ENCODE measurements around the gene SLC24A4.

Gene SLC24A4

DNA sequence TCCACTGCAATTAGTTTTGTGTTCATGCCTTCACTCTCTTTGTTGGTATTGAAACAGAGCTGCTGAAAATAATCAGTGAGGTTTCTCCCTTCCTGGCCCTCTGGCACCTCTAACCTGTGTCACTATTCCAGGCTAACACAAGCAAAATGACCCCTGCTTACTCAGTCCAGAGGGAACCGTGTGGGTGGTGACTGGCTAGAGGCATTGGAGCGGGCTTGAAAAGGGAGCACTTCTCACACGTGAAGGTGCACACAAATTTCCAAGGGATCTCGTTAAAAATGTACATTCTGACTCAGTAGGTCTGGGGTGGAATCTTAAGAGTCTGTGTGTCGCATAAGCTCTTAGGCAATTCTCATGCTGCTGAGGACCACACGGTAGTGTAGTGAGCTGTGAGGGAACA lies 1.3 kb upstream of the SLC24A4 start:
- Histone ChIP-seq H3K27ac (ENCODE audit: extremely low read depth, low read depth, low read length) (no peak overlapping the region), H3K9me3 (ENCODE audit: control insufficient read depth, insufficient read depth, low read depth, low read length) (no peaks in the 10 kb centered on the region), H3K4me1 (ENCODE audit: control insufficient read depth, insufficient read depth, low read length) (no peaks in the 10 kb centered on the region), H3K4me3 (ENCODE audit: low read depth, low read length) (no peak overlapping the region), H3K36me3 (ENCODE audit: control insufficient read depth in 2 of 2, insufficient read depth in 1 of 2, low read length in 2 of 2) (no peaks in the 10 kb centered on the region)
- ChIA-PET CTCF (interaction anchor here (0.6 to 0.7 kb wide), 3 partner anchors 17 to 345 kb away, joined by 3 read pairs; no protein-coding TSS in a partner anchor), POLR2A (no interaction called here)
- TF ChIP-seq SP7 (tag by site-specific recombination; IDR thresholded peaks at IDR 0.05) (no peak), ZBTB48 (tag by site-specific recombination; IDR thresholded peaks at IDR 0.05) (peak; percentile 51; the same call in 1 of the 2 replicates), REPIN1 (tag by site-specific recombination; IDR thresholded peaks at IDR 0.05; ENCODE audit: low read depth) (no peak), ZNF169 (tag by site-specific recombination; IDR thresholded peaks at IDR 0.05) (no peak), ZNF174 (tag by site-specific recombination; IDR thresholded peaks at IDR 0.05) (no peak), ZNF621 (tag by site-specific recombination; IDR thresholded peaks at IDR 0.05) (no peak), RBAK (tag by site-specific recombination; IDR thresholded peaks at IDR 0.05) (no peak), ZFHX2 (tag by site-specific recombination; conservative IDR thresholded peaks at IDR 0.05) (peak; percentile 53), EGR2 (tag by site-specific recombination; IDR thresholded peaks at IDR 0.05; ENCODE audit: low read depth) (0 out of 2 replicates have a peak, but pooled peaks have one; percentile 27)
- TF ChIP-seq, protein P1, sequence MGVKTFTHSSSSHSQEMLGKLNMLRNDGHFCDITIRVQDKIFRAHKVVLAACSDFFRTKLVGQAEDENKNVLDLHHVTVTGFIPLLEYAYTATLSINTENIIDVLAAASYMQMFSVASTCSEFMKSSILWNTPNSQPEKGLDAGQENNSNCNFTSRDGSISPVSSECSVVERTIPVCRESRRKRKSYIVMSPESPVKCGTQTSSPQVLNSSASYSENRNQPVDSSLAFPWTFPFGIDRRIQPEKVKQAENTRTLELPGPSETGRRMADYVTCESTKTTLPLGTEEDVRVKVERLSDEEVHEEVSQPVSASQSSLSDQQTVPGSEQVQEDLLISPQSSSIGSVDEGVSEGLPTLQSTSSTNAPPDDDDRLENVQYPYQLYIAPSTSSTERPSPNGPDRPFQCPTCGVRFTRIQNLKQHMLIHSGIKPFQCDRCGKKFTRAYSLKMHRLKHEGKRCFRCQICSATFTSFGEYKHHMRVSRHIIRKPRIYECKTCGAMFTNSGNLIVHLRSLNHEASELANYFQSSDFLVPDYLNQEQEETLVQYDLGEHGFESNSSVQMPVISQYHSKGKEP (tag by site-specific recombination; IDR thresholded peaks at IDR 0.05), result no peak

DNA sequence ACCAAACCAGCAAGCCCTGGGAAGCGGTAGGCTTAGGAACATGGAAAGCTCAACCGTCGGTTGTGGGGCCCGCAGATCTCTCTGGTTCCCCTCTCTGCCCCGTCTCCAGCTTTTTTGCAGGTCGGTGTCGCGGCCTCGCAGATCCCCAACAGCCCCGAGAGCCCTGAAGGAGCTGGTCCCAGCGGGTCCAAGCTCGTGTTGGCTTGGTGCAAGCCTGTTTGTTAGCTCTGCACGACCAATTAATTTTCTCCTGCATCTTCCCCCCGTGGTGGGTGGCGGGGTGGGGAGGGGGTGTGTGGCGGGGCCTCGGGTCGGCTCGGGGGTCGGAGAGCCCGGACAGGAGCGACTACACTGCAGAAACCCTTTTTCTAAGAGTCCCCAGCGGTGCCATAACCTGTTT lies 449 bp upstream of the SLC24A4 start:
- CTCF ChIA-PET, result no interaction called here
- no peak overlapping the region; the same call in 1 of the 2 replicates for H3K4me3 ChIP-seq (ENCODE audit: low read depth, low read length)
- POLR2A ChIA-PET, result no interaction called here
- TF ChIP-seq ZNF416 (tag by site-specific recombination; IDR thresholded peaks at IDR 0.05), result no peak
- no peak for TF ChIP-seq SP2 (tag by site-specific recombination; IDR thresholded peaks at IDR 0.05)
- TF ChIP-seq, protein P2, sequence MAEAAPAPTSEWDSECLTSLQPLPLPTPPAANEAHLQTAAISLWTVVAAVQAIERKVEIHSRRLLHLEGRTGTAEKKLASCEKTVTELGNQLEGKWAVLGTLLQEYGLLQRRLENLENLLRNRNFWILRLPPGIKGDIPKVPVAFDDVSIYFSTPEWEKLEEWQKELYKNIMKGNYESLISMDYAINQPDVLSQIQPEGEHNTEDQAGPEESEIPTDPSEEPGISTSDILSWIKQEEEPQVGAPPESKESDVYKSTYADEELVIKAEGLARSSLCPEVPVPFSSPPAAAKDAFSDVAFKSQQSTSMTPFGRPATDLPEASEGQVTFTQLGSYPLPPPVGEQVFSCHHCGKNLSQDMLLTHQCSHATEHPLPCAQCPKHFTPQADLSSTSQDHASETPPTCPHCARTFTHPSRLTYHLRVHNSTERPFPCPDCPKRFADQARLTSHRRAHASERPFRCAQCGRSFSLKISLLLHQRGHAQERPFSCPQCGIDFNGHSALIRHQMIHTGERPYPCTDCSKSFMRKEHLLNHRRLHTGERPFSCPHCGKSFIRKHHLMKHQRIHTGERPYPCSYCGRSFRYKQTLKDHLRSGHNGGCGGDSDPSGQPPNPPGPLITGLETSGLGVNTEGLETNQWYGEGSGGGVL (tag by site-specific recombination; IDR thresholded peaks at IDR 0.05), result no peak
- TF ChIP-seq, protein P3, sequence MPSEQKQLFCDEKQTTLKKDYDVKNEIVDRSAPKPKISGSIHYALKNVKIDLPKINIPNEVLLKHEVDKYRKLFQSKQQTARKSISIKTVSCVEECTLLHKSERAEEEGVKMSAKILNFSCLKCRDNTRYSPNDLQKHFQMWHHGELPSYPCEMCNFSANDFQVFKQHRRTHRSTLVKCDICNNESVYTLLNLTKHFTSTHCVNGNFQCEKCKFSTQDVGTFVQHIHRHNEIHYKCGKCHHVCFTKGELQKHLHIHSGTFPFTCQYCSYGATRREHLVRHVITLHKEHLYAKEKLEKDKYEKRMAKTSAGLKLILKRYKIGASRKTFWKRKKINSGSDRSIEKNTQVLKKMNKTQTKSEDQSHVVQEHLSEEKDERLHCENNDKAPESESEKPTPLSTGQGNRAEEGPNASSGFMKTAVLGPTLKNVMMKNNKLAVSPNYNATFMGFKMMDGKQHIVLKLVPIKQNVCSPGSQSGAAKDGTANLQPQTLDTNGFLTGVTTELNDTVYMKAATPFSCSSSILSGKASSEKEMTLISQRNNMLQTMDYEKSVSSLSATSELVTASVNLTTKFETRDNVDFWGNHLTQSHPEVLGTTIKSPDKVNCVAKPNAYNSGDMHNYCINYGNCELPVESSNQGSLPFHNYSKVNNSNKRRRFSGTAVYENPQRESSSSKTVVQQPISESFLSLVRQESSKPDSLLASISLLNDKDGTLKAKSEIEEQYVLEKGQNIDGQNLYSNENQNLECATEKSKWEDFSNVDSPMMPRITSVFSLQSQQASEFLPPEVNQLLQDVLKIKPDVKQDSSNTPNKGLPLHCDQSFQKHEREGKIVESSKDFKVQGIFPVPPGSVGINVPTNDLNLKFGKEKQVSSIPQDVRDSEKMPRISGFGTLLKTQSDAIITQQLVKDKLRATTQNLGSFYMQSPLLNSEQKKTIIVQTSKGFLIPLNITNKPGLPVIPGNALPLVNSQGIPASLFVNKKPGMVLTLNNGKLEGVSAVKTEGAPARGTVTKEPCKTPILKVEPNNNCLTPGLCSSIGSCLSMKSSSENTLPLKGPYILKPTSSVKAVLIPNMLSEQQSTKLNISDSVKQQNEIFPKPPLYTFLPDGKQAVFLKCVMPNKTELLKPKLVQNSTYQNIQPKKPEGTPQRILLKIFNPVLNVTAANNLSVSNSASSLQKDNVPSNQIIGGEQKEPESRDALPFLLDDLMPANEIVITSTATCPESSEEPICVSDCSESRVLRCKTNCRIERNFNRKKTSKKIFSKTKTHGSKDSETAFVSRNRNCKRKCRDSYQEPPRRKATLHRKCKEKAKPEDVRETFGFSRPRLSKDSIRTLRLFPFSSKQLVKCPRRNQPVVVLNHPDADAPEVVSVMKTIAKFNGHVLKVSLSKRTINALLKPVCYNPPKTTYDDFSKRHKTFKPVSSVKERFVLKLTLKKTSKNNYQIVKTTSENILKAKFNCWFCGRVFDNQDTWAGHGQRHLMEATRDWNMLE (tag by site-specific recombination; conservative IDR thresholded peaks at IDR 0.05; ENCODE audit: low read depth), result no peak
- no peak for TF ChIP-seq GLIS1 (tag by site-specific recombination; IDR thresholded peaks at IDR 0.05)
- TF ChIP-seq ZSCAN30 (tag by site-specific recombination; IDR thresholded peaks at IDR 0.05), result no peak
- no peak for TF ChIP-seq SETDB1 (IDR thresholded peaks at IDR 0.05; ENCODE audit: insufficient read length, low read length)
- no peak for TF ChIP-seq ZNF654 (tag by site-specific recombination; IDR thresholded peaks at IDR 0.05; ENCODE audit: low read depth)
- no peak for TF ChIP-seq ZNF132 (tag by site-specific recombination; IDR thresholded peaks at IDR 0.05; ENCODE audit: borderline replicate concordance)
- TF ChIP-seq ZNF544 (tag by site-specific recombination; IDR thresholded peaks at IDR 0.05), result no peak
- TF ChIP-seq, protein P4, sequence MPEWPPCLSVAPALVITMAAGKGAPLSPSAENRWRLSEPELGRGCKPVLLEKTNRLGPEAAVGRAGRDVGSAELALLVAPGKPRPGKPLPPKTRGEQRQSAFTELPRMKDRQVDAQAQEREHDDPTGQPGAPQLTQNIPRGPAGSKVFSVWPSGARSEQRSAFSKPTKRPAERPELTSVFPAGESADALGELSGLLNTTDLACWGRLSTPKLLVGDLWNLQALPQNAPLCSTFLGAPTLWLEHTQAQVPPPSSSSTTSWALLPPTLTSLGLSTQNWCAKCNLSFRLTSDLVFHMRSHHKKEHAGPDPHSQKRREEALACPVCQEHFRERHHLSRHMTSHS (tag by site-specific recombination; IDR thresholded peaks at IDR 0.05), result no peak
- TF ChIP-seq MZF1 (tag by site-specific recombination; IDR thresholded peaks at IDR 0.05; ENCODE audit: borderline replicate concordance), result no peak
- TF ChIP-seq KLF7 (tag by site-specific recombination; IDR thresholded peaks at IDR 0.05; ENCODE audit: borderline replicate concordance), result no peak
- no peak for TF ChIP-seq ZNF16 (tag by site-specific recombination; IDR thresholded peaks at IDR 0.05; ENCODE audit: low read depth)
- TF ChIP-seq BCL11B (tag by site-specific recombination; IDR thresholded peaks at IDR 0.05; ENCODE audit: low read depth), result no peak
- TF ChIP-seq ZNF341 (tag by site-specific recombination; IDR thresholded peaks at IDR 0.05; ENCODE audit: low read depth), result no peak

More for the DNA sequence above, 449 bp upstream of the SLC24A4 start:
- Histone ChIP-seq H3K36me3 (ENCODE audit: control insufficient read depth in 2 of 2, insufficient read depth in 1 of 2, low read length in 2 of 2) (no peaks in the 10 kb centered on the region), H3K4me1 (ENCODE audit: control insufficient read depth, insufficient read depth, low read length) (no peaks in the 10 kb centered on the region), H3K27ac (ENCODE audit: extremely low read depth, low read depth, low read length) (no peak overlapping the region), H3K9me3 (ENCODE audit: control insufficient read depth, insufficient read depth, low read depth, low read length) (no peaks in the 10 kb centered on the region)

Data from HEK293 (cell line).